GM06990 (cell line): ENCODE results near the gene PVALB.
"Not testable (repeated sequence)": the region's sequence is repeated elsewhere in the genome, so short reads cannot be mapped to it uniquely, and the experiment has no call there.

Source experiments
- DNase-seq: peaks from one replicate; pipeline ENCODE4 v3.0.0-alpha.2; 2011; ENCODE audit not compliant: insufficient read length; ENCODE audit errors: extremely low read depth
- H3K27me3 ChIP-seq: replicated peaks from 2 replicates; pipeline ENCODE4 v1.6.0; 2011; ENCODE audit warnings: low read length; ENCODE audit not compliant: control insufficient read depth, insufficient read depth
- H3K36me3 ChIP-seq: 2 replicates; pipeline ENCODE4 v1.5.1; 2011; ENCODE audit warnings: low read length; ENCODE audit not compliant: control insufficient read depth, insufficient read depth
- H3K4me3 ChIP-seq: replicated peaks from 2 replicates; pipeline ENCODE4 v1.5.1; 2011; ENCODE audit warnings: low read depth, mild to moderate bottlenecking, control low read depth, low read length
- CTCF ChIP-seq: IDR thresholded peaks from 2 replicates; pipeline ENCODE4 v1.5.1; 2011; ENCODE audit warnings: low read length, control low read depth, mild to moderate bottlenecking, inconsistent platforms; ENCODE audit not compliant: insufficient read depth, poor library complexity, severe bottlenecking

Gene PVALB

GRCh38 chr22:36757668-36758211, 59.1 kb downstream of the PVALB start:
- no peaks in the 10 kb centered on the region; the same call in 1 of the 2 replicates for H3K27me3 ChIP-seq
- peak; percentile 91 for TF ChIP-seq CTCF
- DNase-seq: peak; percentile 28
- no peak overlapping the region for H3K4me3 ChIP-seq
- no peaks in the 10 kb centered on the region for H3K36me3 ChIP-seq

- DNase-seq: no peak
- H3K4me3 ChIP-seq: no peak overlapping the region
- no peaks in the 10 kb centered on the region for H3K36me3 ChIP-seq
- no peaks in the 10 kb centered on the region; the same call in 1 of the 2 replicates for H3K27me3 ChIP-seq
- no peak for TF ChIP-seq CTCF
Observed at GRCh38 chr22:36756746-36757655, 59.8 kb downstream of the PVALB start.

GRCh38 chr22:36756031-36756430, 60.8 kb downstream of the PVALB start:
- no peak for TF ChIP-seq CTCF
- DNase-seq: no peak
- H3K36me3 ChIP-seq: no peaks in the 10 kb centered on the region
- H3K27me3 ChIP-seq: no peaks in the 10 kb centered on the region; the same call in 1 of the 2 replicates
- no peak overlapping the region for H3K4me3 ChIP-seq

- Histone ChIP-seq H3K36me3 (no peaks in the 10 kb centered on the region), H3K4me3 (no peak overlapping the region), H3K27me3 (no peaks in the 10 kb centered on the region; the same call in 1 of the 2 replicates)
- TF ChIP-seq CTCF: no peak
- no peak for DNase-seq
Observed at GRCh38 chr22:36755316-36755715, 61.5 kb downstream of the PVALB start.

- H3K27me3 ChIP-seq, H3K4me3 ChIP-seq, DNase-seq, H3K36me3 ChIP-seq: not testable (repeated sequence)
Observed at GRCh38 chr22:36754881-36755280, 62.0 kb downstream of the PVALB start.

- Histone ChIP-seq H3K27me3 (no peaks in the 10 kb centered on the region; the same call in 1 of the 2 replicates), H3K4me3 (no peak overlapping the region), H3K36me3 (no peaks in the 10 kb centered on the region)
- TF ChIP-seq CTCF: no peak
- DNase-seq: no peak
Observed at GRCh38 chr22:36753916-36754315, 62.9 kb downstream of the PVALB start.
